Osteoblast (primary cell): ENCODE data around the gene POU2F2. TPM values are rescaled to one million over a fixed set of nuclear protein-coding genes. Genes with fewer than 3 reads are reported as not detected.

Experiments
- DNase-seq: peaks from one replicate; pipeline ENCODE4 v3.0.0; 2011; ENCODE audit warnings: low spot score, mixed read lengths; ENCODE audit not compliant: insufficient read length; ENCODE audit errors: missing footprints
- H2AFZ ChIP-seq: 2 replicates; pipeline ENCODE4 v1.6.0; 2011; ENCODE audit warnings: mild to moderate bottlenecking, low read length
- H3K27ac ChIP-seq: 2 replicates; pipeline ENCODE4 v1.5.1; 2011; ENCODE audit warnings: mild to moderate bottlenecking, low read depth, low read length, moderate library complexity
- H3K27me3 ChIP-seq: 2 replicates; pipeline ENCODE4 v1.6.0; 2012; ENCODE audit warnings: mild to moderate bottlenecking, control low read depth, inconsistent platforms, low read length, moderate library complexity; ENCODE audit not compliant: insufficient read depth
- H3K36me3 ChIP-seq: 2 replicates; pipeline ENCODE4 v1.5.1; 2011; ENCODE audit warnings: mild to moderate bottlenecking, low read length, control low read depth, moderate library complexity; ENCODE audit not compliant: insufficient read depth
- H3K4me1 ChIP-seq: 2 replicates; pipeline ENCODE4 v1.5.1; 2011; ENCODE audit warnings: mild to moderate bottlenecking, low read length, control low read depth, moderate library complexity; ENCODE audit not compliant: insufficient read depth
- H3K4me2 ChIP-seq: 2 replicates; pipeline ENCODE4 v1.6.0; 2011; ENCODE audit warnings: mild to moderate bottlenecking, low read length; ENCODE audit not compliant: insufficient read depth
- H3K4me3 ChIP-seq: fragments of 200-600 bp; sonication (generic); 3 replicates; pipeline ENCODE4 v1.5.1; 2012; ENCODE audit warnings: mild to moderate bottlenecking, low read length, inconsistent platforms; ENCODE audit not compliant: insufficient read depth
- H3K79me2 ChIP-seq: 2 replicates; pipeline ENCODE4 v1.6.0; 2012; ENCODE audit warnings: mild to moderate bottlenecking, low read length, control low read depth, inconsistent platforms; ENCODE audit not compliant: insufficient read depth
- H3K9me3 ChIP-seq: 2 replicates; pipeline ENCODE4 v1.5.1; 2011; ENCODE audit warnings: low read depth, low read length, control low read depth
- H4K20me1 ChIP-seq: 2 replicates; pipeline ENCODE4 v1.6.0; 2012; ENCODE audit warnings: mild to moderate bottlenecking, low read length, control low read depth; ENCODE audit not compliant: insufficient read depth
- CTCF ChIP-seq: IDR thresholded peaks from 2 replicates; pipeline ENCODE4 v1.5.1; 2011; ENCODE audit warnings: mild to moderate bottlenecking, low read depth, low read length, moderate library complexity; ENCODE audit errors: extremely low read depth
- total RNA-seq: library from RNA; depleted of rRNA; stranded (reverse); fragments of >200 nt; gene quantifications from 2 replicates; pipeline ENCODE4 v1.2.3, GENCODE V29; 2012

POU2F2 gene
- total RNA-seq, 1 donor, result under 0.01 TPM

DNA sequence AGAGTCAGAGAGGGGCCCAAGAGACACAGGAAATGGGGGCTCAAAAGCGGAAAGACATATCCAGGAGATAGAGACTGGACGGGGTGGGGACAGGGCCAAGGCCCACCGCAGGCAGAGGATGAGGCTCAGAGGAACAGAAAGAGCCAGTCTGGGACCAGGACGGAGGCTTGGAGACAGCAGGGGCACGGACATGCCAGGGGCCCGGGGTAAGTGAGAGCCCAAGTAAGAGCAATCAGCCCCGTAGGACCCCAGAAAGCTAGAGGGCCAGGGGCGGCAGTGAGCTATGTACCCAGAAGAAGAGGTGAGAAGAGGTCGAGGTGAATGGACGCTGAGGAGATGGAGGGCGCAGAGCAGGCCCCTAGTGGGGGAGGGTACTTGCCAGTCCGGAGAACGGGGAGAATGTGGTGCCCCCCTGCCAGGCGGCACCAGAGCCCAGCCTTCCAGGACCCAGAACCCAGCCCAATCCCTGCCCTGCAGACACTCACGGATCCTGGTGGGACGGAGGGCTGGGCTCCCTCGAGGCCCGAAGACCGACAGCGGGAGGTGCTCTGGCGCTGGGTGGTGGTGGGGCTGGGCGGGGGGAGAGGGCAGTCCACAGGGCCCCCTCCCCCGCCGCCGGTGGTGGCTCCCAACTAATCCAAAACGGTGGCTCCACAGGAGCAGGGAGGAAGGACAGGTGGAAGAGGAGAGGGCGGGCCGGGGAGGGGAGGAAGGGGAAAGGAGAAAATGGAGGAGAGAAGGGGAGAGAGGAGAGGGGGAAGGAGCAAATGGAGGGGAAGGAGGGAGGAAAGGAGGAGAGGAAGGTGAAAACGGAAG, 63.3 kb downstream of the POU2F2 start:
- H3K4me2 ChIP-seq, result no peak overlapping the region
- H3K27me3 ChIP-seq, result peaks cover 54% of the 10 kb centered on the region
- peak; percentile 72 for DNase-seq
- H3K9me3 ChIP-seq, result no peaks in the 10 kb centered on the region
- no peak overlapping the region for H3K27ac ChIP-seq
- H2AFZ ChIP-seq, result no peak overlapping the region
- no peaks in the 10 kb centered on the region for H3K4me1 ChIP-seq
- no peak for TF ChIP-seq CTCF
- H3K4me3 ChIP-seq, result no peak overlapping the region
- no peaks in the 10 kb centered on the region for H4K20me1 ChIP-seq
- no peaks in the 10 kb centered on the region for H3K79me2 ChIP-seq
- no peaks in the 10 kb centered on the region for H3K36me3 ChIP-seq

GRCh38 chr19:42068361-42068755, 63.9 kb downstream of the POU2F2 start:
- peaks cover 57% of the 10 kb centered on the region for H3K27me3 ChIP-seq
- peak; percentile 73 for DNase-seq
- TF ChIP-seq CTCF, result no peak
- no peaks in the 10 kb centered on the region for H3K4me1 ChIP-seq
- H3K27ac ChIP-seq, result no peak overlapping the region
- no peak overlapping the region for H3K4me3 ChIP-seq
- no peaks in the 10 kb centered on the region for H3K79me2 ChIP-seq
- no peaks in the 10 kb centered on the region for H3K36me3 ChIP-seq
- H4K20me1 ChIP-seq, result no peaks in the 10 kb centered on the region
- no peak overlapping the region for H3K4me2 ChIP-seq
- H2AFZ ChIP-seq, result no peak overlapping the region
- H3K9me3 ChIP-seq, result no peaks in the 10 kb centered on the region

DNA sequence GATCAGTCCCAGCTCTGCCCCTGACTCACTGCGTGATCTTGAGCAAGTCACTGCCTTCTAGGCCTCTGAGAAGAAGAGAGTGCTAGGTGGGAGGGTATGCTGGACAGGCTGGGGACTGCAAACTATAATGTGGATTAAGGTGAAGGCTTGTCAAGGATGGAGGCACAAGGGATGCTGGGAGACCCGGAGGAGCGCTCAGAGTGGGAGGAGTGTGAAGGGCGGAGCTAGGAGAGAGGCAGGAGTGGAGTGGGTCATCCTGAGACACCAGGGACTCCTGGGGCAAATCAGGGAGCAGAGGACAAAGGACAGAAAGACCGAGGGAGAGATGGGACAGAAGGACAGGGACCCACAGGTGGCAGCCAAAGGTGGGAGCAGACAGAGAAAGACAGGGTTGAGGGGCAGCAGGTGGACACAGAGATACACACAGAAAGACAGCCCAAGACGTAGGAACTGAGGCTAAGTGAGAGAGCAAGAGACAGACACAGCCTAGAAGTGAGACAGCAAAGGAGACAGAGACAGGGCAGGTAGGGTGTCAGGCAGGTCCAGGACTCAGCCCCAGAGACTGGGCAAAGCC, 64.8 kb downstream of the POU2F2 start:
- H3K79me2 ChIP-seq, result no peaks in the 10 kb centered on the region
- no peak for TF ChIP-seq CTCF
- peaks cover 57% of the 10 kb centered on the region for H3K27me3 ChIP-seq
- no peak overlapping the region for H3K27ac ChIP-seq
- peak; percentile 73 for DNase-seq
- H3K4me1 ChIP-seq, result no peaks in the 10 kb centered on the region
- H3K36me3 ChIP-seq, result no peaks in the 10 kb centered on the region
- no peak overlapping the region for H3K4me3 ChIP-seq
- H3K9me3 ChIP-seq, result no peaks in the 10 kb centered on the region
- no peak overlapping the region for H2AFZ ChIP-seq
- no peaks in the 10 kb centered on the region for H4K20me1 ChIP-seq
- no peak overlapping the region for H3K4me2 ChIP-seq

GRCh38 chr19:42066075-42066754, 66.0 kb downstream of the POU2F2 start:
- peaks cover 57% of the 10 kb centered on the region for H3K27me3 ChIP-seq
- no peak overlapping the region for H3K4me3 ChIP-seq
- H2AFZ ChIP-seq, result no peak overlapping the region
- no peak overlapping the region for H3K27ac ChIP-seq
- no peaks in the 10 kb centered on the region for H4K20me1 ChIP-seq
- no peaks in the 10 kb centered on the region for H3K36me3 ChIP-seq
- H3K4me1 ChIP-seq, result no peaks in the 10 kb centered on the region
- peak; percentile 83 for DNase-seq
- H3K9me3 ChIP-seq, result no peaks in the 10 kb centered on the region
- H3K79me2 ChIP-seq, result no peaks in the 10 kb centered on the region
- TF ChIP-seq CTCF, result no peak
- H3K4me2 ChIP-seq, result no peak overlapping the region
